Kidney capillary endothelial cell (primary cell): ENCODE measurements around the gene MLLT6.

Source experiments
- DNase-seq: peaks from one replicate; pipeline ENCODE4 v3.0.0-alpha.2; 2018; ENCODE audit warnings: low spot score

MLLT6 gene

GRCh38 chr17:38728290-38728831, 23.3 kb downstream of the MLLT6 start:
- DNase-seq, result no peak

- DNase-seq, result no peak
Measured at GRCh38 chr17:38729368-38729885, 24.4 kb downstream of the MLLT6 start.

- DNase-seq, result peak; percentile 72
Measured at GRCh38 chr17:38729886-38730525, 24.9 kb downstream of the MLLT6 start, which contains the start of gene CISD3. Gene CISD3 (plus strand): TSS chr17:38730341. CDS start chr17:38730359, 18 bp downstream.

- no peak for DNase-seq
Measured at GRCh38 chr17:38730526-38731379, 25.7 kb downstream of the MLLT6 start.

GRCh38 chr17:38731526-38732294, 26.6 kb downstream of the MLLT6 start:
- no peak for DNase-seq

- no peak for DNase-seq
Measured at GRCh38 chr17:38732376-38733281, 27.6 kb downstream of the MLLT6 start.

- no peak for DNase-seq
Measured at GRCh38 chr17:38733282-38733981, 28.4 kb downstream of the MLLT6 start.

GRCh38 chr17:38733982-38734973, 29.2 kb downstream of the MLLT6 start:
- DNase-seq, result no peak

- DNase-seq, result no peak
Measured at GRCh38 chr17:38735161-38735997, 30.3 kb downstream of the MLLT6 start.

- DNase-seq, result no peak
Measured at GRCh38 chr17:38738007-38738662, 33.1 kb downstream of the MLLT6 start.

- DNase-seq, result no peak
Measured at GRCh38 chr17:38738686-38739085, 33.6 kb downstream of the MLLT6 start.

GRCh38 chr17:38739305-38739704, 34.2 kb downstream of the MLLT6 start:
- no peak for DNase-seq

- no peak for DNase-seq
Measured at GRCh38 chr17:38740044-38740443, 35.0 kb downstream of the MLLT6 start.

- no peak for DNase-seq
Measured at GRCh38 chr17:38740806-38741205, 35.7 kb downstream of the MLLT6 start.

- no peak for DNase-seq
Measured at GRCh38 chr17:38741461-38741860, 36.4 kb downstream of the MLLT6 start.

GRCh38 chr17:38741921-38742410, 36.9 kb downstream of the MLLT6 start:
- no peak for DNase-seq
